ENCODE measurements around the gene AHNAK.
"Not testable (repeated sequence)": the region's sequence is repeated elsewhere in the genome, so short reads cannot be mapped to it uniquely, and the experiment has no call there.

AHNAK gene

GRCh38 chr11:62399172-62399877, 147.3 kb downstream of the AHNAK start:
- DNase-seq (ENCODE audit: low read depth), result no peak

GRCh38 chr11:62398011-62398994, 148.3 kb downstream of the AHNAK start:
- H3K4me3 ChIP-seq (ENCODE audit: low read depth, low read length), result no peak overlapping the region
- DNase-seq (ENCODE audit: low read depth), result no peak

More at GRCh38 chr11:62399172-62399877, 147.3 kb downstream of the AHNAK start:
- H3K4me3 ChIP-seq (ENCODE audit: low read depth, low read length), result no peak overlapping the region

GRCh38 chr11:62395885-62396551, 150.6 kb downstream of the AHNAK start:
- no peak overlapping the region for H3K4me3 ChIP-seq (ENCODE audit: low read depth, low read length)
- no peak for DNase-seq (ENCODE audit: low read depth)

DNA sequence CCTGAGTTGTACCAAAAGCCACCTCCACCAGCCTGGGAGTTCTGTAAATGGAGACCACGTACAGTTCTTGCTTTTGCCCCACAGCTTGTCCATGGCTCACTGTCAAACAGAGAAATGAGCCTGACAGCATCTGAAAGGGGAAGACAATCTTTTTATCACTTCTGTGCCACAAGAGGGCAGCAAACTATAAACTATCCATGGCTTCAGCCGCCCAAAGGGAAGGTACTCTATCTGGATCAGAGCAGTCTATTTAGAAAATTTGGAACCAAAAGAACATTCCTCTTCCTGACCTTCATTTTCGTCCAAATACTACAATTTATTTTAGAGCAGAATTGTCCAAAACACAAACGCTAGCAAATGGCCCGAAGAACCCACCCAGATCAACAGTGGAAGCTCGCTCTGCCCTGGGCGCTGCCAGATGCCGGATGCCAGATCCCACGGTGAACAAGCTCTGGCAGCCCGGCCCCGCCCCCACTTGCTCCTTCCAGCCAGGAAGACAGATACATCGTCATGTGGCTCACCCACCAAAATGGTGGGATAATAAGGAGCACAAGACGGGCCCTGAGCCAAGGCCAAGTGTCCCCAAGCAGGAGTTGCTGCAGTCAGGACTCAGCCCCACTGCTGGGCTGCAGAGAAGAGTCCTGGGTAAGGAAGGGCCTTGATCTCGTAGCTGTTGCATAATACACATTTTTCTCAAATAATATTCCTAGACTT, 151.6 kb downstream of the AHNAK start:
- peak; percentile 50 for DNase-seq (ENCODE audit: low read depth)
- H3K4me3 ChIP-seq (ENCODE audit: low read depth, low read length), result peak overlapping the region; percentile 44

DNA sequence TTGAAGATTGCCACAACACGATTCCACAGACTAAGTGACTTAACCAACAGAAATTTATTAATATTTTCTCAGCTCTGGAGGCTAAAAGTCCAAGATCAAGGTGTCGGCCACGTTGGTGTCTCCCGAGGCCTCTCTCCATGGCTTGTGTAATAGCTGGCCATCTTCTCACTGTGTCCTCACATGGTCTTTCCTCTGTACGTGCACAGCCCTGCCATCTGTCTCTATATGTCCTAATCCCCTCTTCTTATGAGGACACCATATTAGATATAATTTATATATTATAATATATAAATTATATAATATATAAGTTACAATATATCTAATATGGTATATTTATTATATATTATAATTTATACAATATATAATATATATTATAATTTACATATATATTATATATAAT, 152.9 kb downstream of the AHNAK start:
- DNase-seq (ENCODE audit: low read depth), result no peak

DNA sequence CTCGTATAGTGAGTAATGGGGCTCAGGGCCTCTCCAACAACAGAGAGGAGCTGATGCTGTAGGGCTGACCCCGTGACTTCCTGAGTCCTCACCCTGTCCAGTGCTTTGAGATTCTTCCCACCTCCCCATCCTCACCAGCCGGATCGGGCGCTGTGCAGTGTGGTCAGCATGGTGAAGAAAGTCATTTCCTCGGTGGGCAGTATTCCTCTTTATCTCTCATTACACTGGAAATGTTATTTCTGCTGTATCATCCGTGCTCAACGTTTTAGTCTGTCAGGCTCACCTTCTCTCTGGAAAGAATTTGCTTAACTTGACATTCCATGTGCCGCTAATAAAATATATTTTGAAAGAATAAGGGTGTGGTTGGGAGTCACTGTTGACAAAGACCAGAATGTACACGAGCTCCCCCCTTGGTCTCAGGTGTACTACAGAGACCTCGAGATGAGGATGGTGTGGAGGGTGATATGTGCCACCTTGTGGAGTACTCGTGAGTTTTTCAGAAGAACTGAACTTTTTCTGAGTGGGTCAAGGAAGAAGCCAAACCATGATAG, 153.5 kb downstream of the AHNAK start:
- DNase-seq (ENCODE audit: low read depth), result no peak

More for the DNA sequence above, 152.9 kb downstream of the AHNAK start:
- H3K4me3 ChIP-seq (ENCODE audit: low read depth, low read length), result no peak overlapping the region

DNA sequence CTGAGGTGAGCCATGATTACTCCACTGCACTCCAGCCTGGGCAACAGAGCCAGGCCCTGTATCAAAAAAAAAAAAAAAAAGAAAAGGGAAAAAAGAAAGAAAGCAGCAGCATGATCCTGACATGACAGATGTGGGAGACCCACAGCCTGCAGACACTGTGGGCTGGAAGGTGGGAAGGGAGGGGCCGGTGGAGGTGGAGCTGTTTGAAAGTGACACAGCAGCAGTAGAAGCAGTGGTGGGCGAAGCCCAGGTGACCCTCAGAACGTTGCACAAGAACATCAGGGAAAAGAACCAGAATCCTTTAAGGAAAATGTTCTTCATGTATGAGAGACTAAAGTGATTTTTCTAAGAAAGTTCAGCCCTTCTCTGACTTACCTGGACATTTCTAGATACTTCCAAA, 154.1 kb downstream of the AHNAK start:
- DNase-seq (ENCODE audit: low read depth), result no peak
- H3K4me3 ChIP-seq (ENCODE audit: low read depth, low read length), result no peak overlapping the region

More for the DNA sequence above, 153.5 kb downstream of the AHNAK start:
- no peak overlapping the region for H3K4me3 ChIP-seq (ENCODE audit: low read depth, low read length)

DNA sequence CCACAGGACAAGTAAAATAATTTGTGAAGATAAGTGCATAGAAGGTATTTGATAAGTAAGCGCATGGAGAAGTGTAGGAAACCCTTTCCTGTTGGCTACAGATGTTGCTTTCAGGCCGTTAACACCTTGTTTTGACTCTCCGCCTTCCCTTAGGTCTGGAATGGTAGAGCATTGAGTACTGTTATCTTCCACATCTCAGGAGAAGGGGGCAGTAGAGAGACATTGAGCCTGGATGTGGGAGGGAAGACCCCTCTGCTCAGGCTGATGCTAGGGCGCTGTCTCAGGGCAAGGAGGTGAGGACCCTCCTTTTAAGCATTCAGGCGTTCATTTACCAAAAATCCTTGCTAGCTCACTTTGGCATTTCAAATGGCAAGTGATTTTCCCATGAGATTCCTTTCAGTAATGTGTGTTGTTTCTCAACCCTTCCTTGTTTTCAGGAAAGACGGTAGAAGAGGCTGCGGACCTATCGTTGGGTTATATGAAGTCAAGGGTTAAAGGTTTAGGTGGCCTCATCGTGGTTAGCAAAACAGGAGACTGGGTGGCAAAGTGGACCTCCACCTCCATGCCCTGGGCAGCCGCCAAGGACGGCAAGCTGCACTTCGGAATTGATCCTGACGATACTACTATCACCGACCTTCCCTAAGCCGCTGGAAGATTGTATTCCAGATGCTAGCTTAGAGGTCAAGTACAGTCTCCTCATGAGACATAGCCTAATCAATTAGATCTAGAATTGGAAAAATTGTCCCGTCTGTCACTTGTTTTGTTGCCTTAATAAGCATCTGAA, 154.8 kb downstream of the AHNAK start:
- no peak for DNase-seq (ENCODE audit: low read depth)
- H3K4me3 ChIP-seq (ENCODE audit: low read depth, low read length), result no peak overlapping the region

DNA sequence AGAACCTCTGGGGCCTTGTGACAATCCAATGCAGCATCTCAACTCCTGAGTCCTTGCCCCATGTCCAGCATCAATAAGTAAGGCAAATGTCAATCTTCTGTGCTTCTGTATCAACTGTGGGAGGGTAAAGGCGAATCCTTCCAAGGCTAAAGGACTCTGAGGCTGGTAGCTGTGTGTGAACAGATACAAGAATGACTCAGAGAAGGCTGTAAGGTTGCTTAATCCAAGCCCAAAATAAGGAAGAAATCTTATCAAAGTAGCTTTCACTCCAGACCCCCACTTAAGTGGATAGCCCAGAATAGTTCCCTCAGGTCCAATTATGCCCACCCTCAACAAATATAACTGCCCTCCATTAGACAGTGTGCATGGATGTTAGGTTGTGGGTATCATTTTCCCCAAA, 155.9 kb downstream of the AHNAK start:
- no peak for DNase-seq (ENCODE audit: low read depth)
- no peak overlapping the region for H3K4me3 ChIP-seq (ENCODE audit: low read depth, low read length)

DNA sequence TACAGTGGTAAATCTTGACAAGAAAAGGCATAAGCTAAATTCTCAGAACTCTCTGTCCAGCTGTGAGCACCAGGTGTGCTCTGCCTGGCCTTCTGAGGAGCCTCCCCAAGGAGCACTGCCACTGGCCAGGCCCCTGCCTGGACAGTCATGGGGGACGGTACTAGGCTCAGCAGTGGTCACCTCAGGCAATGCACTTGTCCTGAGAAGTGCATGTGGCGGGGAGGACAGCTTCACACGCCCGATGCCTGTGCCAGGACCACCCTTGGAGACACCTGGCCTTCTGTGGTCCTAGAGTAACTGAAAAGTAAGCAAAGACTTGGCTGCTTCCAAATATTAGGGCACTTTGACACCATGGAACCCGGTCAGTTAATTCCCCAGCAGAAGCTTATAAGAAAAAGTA, 156.4 kb downstream of the AHNAK start:
- DNase-seq (ENCODE audit: low read depth), result no peak
- H3K4me3 ChIP-seq (ENCODE audit: low read depth, low read length), result no peak overlapping the region

- DNase-seq (ENCODE audit: low read depth), result no peak
- no peak overlapping the region for H3K4me3 ChIP-seq (ENCODE audit: low read depth, low read length)
These were observed 157.6 kb downstream of the AHNAK start for GRCh38 chr11:62388999-62389398.

- no peak for DNase-seq (ENCODE audit: low read depth)
- H3K4me3 ChIP-seq (ENCODE audit: low read depth, low read length), result no peak overlapping the region
These were observed 159.2 kb downstream of the AHNAK start for GRCh38 chr11:62387381-62387780.

DNA sequence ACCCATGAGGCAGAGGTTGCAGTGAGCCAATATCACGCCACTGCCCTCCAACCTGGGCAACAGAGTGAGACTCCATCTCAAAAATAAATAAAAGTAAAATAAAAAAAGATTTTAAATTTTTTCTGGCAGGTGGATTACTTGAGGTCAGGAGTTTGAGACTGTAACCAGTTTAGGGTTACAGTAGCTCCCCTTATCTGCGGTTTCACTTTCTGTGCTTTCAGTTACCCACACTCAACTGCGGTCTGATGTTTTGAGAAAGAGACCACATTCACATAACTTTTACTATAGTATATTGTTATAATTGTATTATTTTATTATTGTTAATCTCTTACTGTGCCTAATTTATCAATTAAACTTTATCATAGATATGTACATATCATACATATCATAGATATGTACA, 160.5 kb downstream of the AHNAK start:
- H3K4me3 ChIP-seq (ENCODE audit: low read depth, low read length); DNase-seq (ENCODE audit: low read depth): not testable (repeated sequence)

GRCh38 chr11:62383822-62384221, 162.8 kb downstream of the AHNAK start:
- no peak for DNase-seq (ENCODE audit: low read depth)
- H3K4me3 ChIP-seq (ENCODE audit: low read depth, low read length), result no peak overlapping the region
